CD8-positive, alpha-beta memory T cell (primary cell): ENCODE measurements around the gene KRTAP10-4. TPM values are rescaled to one million over a fixed set of nuclear protein-coding genes. Genes with fewer than 3 reads are reported as not detected.
A peak's percentile ranks its signal among the peaks of the same experiment; 100 is the strongest.
"Not testable (repeated sequence)": the region's sequence is repeated elsewhere in the genome, so short reads cannot be mapped to it uniquely, and the experiment has no call there.

Source experiments
- CTCF ChIA-PET: fragments of 350-600 bp; sonication (Branson Sonifier 250); formaldehyde crosslinking; loops from one replicate; lab custom pipeline; 2021; ENCODE audit warnings: antibody characterized with exemption; lab: Charles Lee
- POLR2A ChIA-PET: fragments of 350-600 bp; sonication (Branson Sonifier 250); formaldehyde crosslinking; loops from one replicate; lab custom pipeline; 2021; ENCODE audit warnings: antibody characterized with exemption; lab: Charles Lee
- DNase-seq, 5 donors: peaks; one replicate each; pipeline versions ENCODE4 v3.0.0 to v3.0.0-alpha.2; 2020 to 2022; ENCODE audit warnings: mixed read lengths in 1 of 5
- H3K27ac ChIP-seq: one replicate; pipeline ENCODE4 v1.7.0; 2013; ENCODE audit warnings: low read depth, mild to moderate bottlenecking, low read length, moderate library complexity
- H3K27me3 ChIP-seq: 2 replicates; pipeline ENCODE4 v1.7.0; 2013; ENCODE audit warnings: low read length, mild to moderate bottlenecking; ENCODE audit not compliant: insufficient read depth, poor library complexity, severe bottlenecking
- H3K36me3 ChIP-seq: 2 replicates; pipeline ENCODE4 v1.7.0; 2013; ENCODE audit warnings: mild to moderate bottlenecking, low read length, moderate library complexity; ENCODE audit not compliant: insufficient read depth
- H3K4me1 ChIP-seq: 2 replicates; pipeline ENCODE4 v1.7.0; 2013; ENCODE audit warnings: mild to moderate bottlenecking, low read length, moderate library complexity; ENCODE audit not compliant: insufficient read depth
- H3K4me3 ChIP-seq: 2 replicates; pipeline ENCODE4 v1.7.0; 2013; ENCODE audit warnings: mild to moderate bottlenecking, low read length
- H3K9me3 ChIP-seq: 2 replicates; pipeline ENCODE4 v1.7.0; 2013; ENCODE audit warnings: mild to moderate bottlenecking, low read length
- H3K27ac Mint-ChIP-seq, 8 donors: one replicate each; pipeline ENCODE4 v1.8.0; 2020 to 2021; ENCODE audit warnings: mixed read lengths in 8 of 8, mild to moderate bottlenecking in 6 of 8, inconsistent platforms in 3 of 8, moderate library complexity in 3 of 8
- H3K27me3 Mint-ChIP-seq, 2 donors: one replicate each; pipeline ENCODE4 v1.8.0; 2020 to 2021; ENCODE audit warnings: mixed read lengths in 2 of 2, mild to moderate bottlenecking in 1 of 2, moderate library complexity in 1 of 2
- H3K36me3 Mint-ChIP-seq, 3 donors: one replicate each; pipeline ENCODE4 v1.8.0; 2020 to 2021; ENCODE audit warnings: mixed read lengths in 3 of 3, inconsistent platforms in 1 of 3, mild to moderate bottlenecking in 1 of 3
- H3K4me1 Mint-ChIP-seq, 3 donors: one replicate each; pipeline ENCODE4 v1.8.0; 2020 to 2021; ENCODE audit warnings: mixed read lengths in 3 of 3, inconsistent platforms in 1 of 3, mild to moderate bottlenecking in 1 of 3
- H3K4me3 Mint-ChIP-seq, 7 donors: one replicate each; pipeline ENCODE4 v1.8.0; 2020 to 2021; ENCODE audit warnings: mixed read lengths in 7 of 7, mild to moderate bottlenecking in 6 of 7, moderate library complexity in 4 of 7, inconsistent platforms in 2 of 7
- H3K9me3 Mint-ChIP-seq, 5 donors: one replicate each; pipeline ENCODE4 v1.8.0; 2020 to 2022; ENCODE audit warnings: mixed read lengths in 5 of 5, mild to moderate bottlenecking in 3 of 5, moderate library complexity in 2 of 5, inconsistent platforms in 1 of 5
- polyA plus RNA-seq: library from polyadenylated mRNA; unstranded; fragments of 300-500 nt; fragmentation: Illumina TruSeq; gene quantifications from one replicate; pipeline ENCODE4 v1.2.3, GENCODE V29; 2021
- total RNA-seq, 2 experiments: library from RNA; stranded (reverse); gene quantifications; one replicate each; pipeline ENCODE4 v1.2.3, GENCODE V29; 2021

Gene KRTAP10-4
- total and polyA plus RNA-seq, 3 experiments from 2014 or later, result not detected

DNA sequence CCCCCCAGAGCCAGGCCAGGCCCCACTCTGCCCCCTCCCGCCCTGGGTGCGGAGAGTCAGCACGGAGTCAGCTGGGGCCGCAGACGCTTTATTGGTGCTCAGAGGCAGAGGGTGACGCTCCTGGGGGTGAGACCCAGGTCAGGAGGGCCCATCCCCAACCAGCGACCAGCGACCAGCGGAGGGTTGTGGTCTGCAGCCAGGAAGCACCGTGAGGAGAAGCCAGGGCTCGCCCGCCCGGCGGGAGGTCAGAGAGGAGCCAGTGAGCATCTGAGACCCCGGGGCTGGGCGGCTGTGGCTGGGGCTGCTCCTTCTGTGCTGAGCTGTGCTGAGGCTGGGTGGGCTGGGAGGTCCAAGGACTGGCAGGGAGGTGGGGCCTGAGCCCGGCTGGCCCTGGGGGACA, 23.2 kb upstream of the KRTAP10-4 start:
- H3K27me3 ChIP-seq, H3K4me3 ChIP-seq, H3K36me3 ChIP-seq, H3K27ac Mint-ChIP-seq, DNase-seq, CTCF ChIA-PET, H3K27me3 Mint-ChIP-seq, H3K27ac ChIP-seq, H3K9me3 ChIP-seq, POLR2A ChIA-PET, H3K4me3 Mint-ChIP-seq: not testable (repeated sequence)
- H3K4me1 Mint-ChIP-seq, result peaks cover 29 to 35% (median 30%) of the 10 kb centered on the region in 3 donors
- H3K4me1 ChIP-seq, result peaks cover 21% of the 10 kb centered on the region
- H3K36me3 Mint-ChIP-seq, result peaks cover 5 to 40% (median 16%) of the 10 kb centered on the region in 3 donors
- H3K9me3 Mint-ChIP-seq, result peaks cover 21 to 37% (median 23%) of the 10 kb centered on the region in 5 donors

DNA sequence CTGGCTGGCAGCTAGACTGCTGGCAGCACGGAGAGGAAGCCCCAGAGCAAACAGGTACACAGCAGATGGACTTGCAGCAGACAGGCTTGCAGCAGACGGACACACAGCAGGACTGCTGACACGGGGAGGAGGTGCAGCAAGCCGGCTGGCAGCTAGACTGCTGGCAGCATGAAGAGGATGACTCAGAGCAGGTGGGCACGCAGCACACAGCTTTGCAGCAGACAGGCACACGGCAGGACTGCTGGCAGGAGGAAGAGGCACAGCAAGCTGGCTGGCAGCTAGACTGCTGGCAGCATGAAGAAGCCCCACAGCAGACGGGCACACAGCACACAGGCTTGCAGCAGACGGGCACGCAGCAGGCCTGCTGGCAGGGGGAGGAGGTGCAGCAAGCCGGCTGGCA, 22.7 kb upstream of the KRTAP10-4 start:
- peaks cover 21% of the 10 kb centered on the region for H3K4me1 ChIP-seq
- peaks cover 16 to 31% (median 19%) of the 10 kb centered on the region in 5 donors for H3K9me3 Mint-ChIP-seq
- no peak overlapping the region for H3K27ac ChIP-seq
- no peak overlapping the region for H3K4me3 Mint-ChIP-seq
- ChIA-PET CTCF (no interaction called here), POLR2A (no interaction called here)
- H3K27me3 Mint-ChIP-seq, result peaks cover 3 to 7% of the 10 kb centered on the region in 2 donors
- peaks cover 6% of the 10 kb centered on the region for H3K9me3 ChIP-seq
- peaks cover 5 to 35% (median 13%) of the 10 kb centered on the region in 3 donors for H3K36me3 Mint-ChIP-seq
- H3K36me3 ChIP-seq, result no peaks in the 10 kb centered on the region
- DNase-seq, result no peak
- H3K27me3 ChIP-seq, result no peaks in the 10 kb centered on the region
- no peak overlapping the region for H3K4me3 ChIP-seq
- H3K27ac Mint-ChIP-seq, result peak overlapping the region in 2 of 8 donors; percentile 38 to 68
- peaks cover 26 to 31% (median 30%) of the 10 kb centered on the region in 3 donors for H3K4me1 Mint-ChIP-seq

DNA sequence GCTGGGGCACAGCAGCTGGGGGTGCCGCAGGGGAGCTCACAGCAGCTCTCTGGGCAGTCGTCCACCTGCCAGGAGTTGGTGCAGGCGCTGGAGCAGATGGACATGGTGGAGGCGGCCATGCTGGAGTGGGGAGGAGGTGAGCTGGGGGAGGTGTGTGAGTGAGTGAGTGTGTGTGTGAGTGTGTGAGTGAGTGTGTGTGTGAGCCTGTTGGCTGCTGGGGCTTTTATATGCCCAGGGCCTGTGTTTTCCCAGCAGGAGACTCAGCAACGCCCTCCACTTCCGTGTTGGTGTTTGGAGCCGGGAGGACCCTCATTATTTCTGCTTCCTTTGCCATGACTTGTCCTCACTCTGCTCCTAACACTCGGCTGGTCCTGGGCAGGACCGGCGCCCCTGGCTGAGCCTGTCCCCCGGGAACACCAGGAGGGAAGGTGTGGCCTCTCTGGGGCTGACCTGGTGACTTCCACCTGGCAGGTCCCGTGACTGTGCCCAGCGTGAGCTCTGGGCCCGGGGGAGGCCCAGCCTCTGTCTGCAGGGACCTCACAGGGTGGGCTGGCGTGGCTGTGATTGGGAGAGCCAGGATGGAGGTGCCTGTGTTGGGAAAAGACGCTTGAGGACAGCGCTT, 22.1 kb upstream of the KRTAP10-4 start, which contains the start of gene KRTAP10-2:
TSS of gene KRTAP10-2 (minus strand) at position 166 of the 622 bp plus-strand sequence. CDS start at position 119, 47 bp downstream.
- H3K36me3 ChIP-seq, result no peaks in the 10 kb centered on the region
- peaks cover 3 to 8% of the 10 kb centered on the region in 2 donors for H3K27me3 Mint-ChIP-seq
- peaks cover 6% of the 10 kb centered on the region for H3K9me3 ChIP-seq
- no peak within 1 kb of the TSS for H3K4me3 ChIP-seq
- H3K4me1 ChIP-seq, result peaks cover 21% of the 10 kb centered on the region
- no peak within 1 kb of the TSS for H3K27ac ChIP-seq
- peak within 1 kb of the TSS in 2 of 8 donors; percentile 38 to 68 for H3K27ac Mint-ChIP-seq
- no peaks in the 10 kb centered on the region for H3K27me3 ChIP-seq
- peaks cover 14 to 26% (median 17%) of the 10 kb centered on the region in 5 donors for H3K9me3 Mint-ChIP-seq
- ChIA-PET POLR2A (no interaction called here), CTCF (no interaction called here)
- H3K36me3 Mint-ChIP-seq, result peaks cover 5 to 32% (median 12%) of the 10 kb centered on the region in 3 donors
- no peak within 1 kb of the TSS for H3K4me3 Mint-ChIP-seq
- no peak for DNase-seq
- peaks cover 26 to 30% (median 30%) of the 10 kb centered on the region in 3 donors for H3K4me1 Mint-ChIP-seq

DNA sequence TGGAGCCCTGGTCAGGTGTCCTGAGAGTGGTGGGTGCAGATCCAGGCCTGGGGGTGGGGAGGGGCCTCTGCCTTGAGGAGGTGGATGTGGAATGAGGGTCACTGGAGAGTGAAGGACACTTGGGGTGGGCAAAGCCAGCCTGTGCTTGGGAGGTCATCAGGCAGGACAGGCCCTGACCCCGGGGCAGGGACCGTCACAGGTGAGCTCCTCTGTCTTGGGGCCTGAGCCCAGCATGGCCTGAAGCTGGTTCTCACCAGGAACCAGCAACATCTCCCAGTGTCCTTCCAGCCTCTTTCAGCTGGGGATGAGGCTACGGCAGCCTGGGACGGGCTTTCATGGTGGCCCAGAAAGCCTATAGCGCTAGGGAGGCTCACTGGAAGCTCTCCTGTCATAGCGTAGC, 21.4 kb upstream of the KRTAP10-4 start:
- peaks cover 9 to 19% (median 12%) of the 10 kb centered on the region in 5 donors for H3K9me3 Mint-ChIP-seq
- peaks cover 1 to 8% of the 10 kb centered on the region in 2 donors for H3K27me3 Mint-ChIP-seq
- ChIA-PET POLR2A (no interaction called here), CTCF (no interaction called here)
- peaks cover 19 to 25% (median 24%) of the 10 kb centered on the region in 3 donors for H3K4me1 Mint-ChIP-seq
- Histone ChIP-seq H3K9me3 (no peaks in the 10 kb centered on the region), H3K27ac (no peak overlapping the region), H3K4me3 (no peak overlapping the region), H3K36me3 (no peaks in the 10 kb centered on the region), H3K4me1 (peaks cover 15% of the 10 kb centered on the region), H3K27me3 (no peaks in the 10 kb centered on the region)
- no peak overlapping the region for H3K27ac Mint-ChIP-seq
- no peak for DNase-seq
- peaks cover 5 to 25% (median 6%) of the 10 kb centered on the region in 3 donors for H3K36me3 Mint-ChIP-seq
- no peak overlapping the region for H3K4me3 Mint-ChIP-seq

DNA sequence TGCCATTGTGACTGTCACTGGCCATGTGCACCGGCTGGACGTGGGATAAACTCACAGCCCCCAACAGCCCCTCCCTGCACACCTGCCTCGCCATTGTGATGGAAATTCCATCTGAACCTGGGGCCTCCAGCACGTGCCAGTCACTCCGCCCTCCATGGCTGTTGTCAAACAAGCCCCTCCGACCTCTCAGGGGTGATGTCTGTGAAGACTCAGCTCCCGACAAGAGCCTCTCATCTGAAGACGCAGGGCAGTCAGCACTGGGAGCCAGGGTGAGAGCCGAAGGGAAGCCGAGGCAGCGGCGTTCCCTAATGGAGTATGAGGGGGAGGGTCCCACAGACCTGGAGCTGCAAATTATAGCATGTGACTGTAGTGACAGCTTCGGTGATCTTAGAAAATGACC, 20.8 kb upstream of the KRTAP10-4 start:
- H3K4me3 ChIP-seq, result no peak overlapping the region
- ChIA-PET POLR2A (no interaction called here), CTCF (no interaction called here)
- H3K9me3 ChIP-seq, result no peaks in the 10 kb centered on the region
- DNase-seq, result no peak
- peaks cover 9% of the 10 kb centered on the region for H3K4me1 ChIP-seq
- H3K27ac Mint-ChIP-seq, result peak overlapping the region in 1 of 8 donors; percentile 55
- peaks cover 14 to 19% (median 18%) of the 10 kb centered on the region in 3 donors for H3K4me1 Mint-ChIP-seq
- H3K27ac ChIP-seq, result no peak overlapping the region
- no peaks in the 10 kb centered on the region for H3K36me3 ChIP-seq
- H3K27me3 Mint-ChIP-seq, result peaks cover 1 to 8% of the 10 kb centered on the region in 2 donors
- no peaks in the 10 kb centered on the region for H3K27me3 ChIP-seq
- H3K4me3 Mint-ChIP-seq, result no peak overlapping the region
- peaks cover under 1 to 20% (median 4%) of the 10 kb centered on the region in 3 donors for H3K36me3 Mint-ChIP-seq
- H3K9me3 Mint-ChIP-seq, result peaks cover 4 to 14% (median 7%) of the 10 kb centered on the region in 5 donors

DNA sequence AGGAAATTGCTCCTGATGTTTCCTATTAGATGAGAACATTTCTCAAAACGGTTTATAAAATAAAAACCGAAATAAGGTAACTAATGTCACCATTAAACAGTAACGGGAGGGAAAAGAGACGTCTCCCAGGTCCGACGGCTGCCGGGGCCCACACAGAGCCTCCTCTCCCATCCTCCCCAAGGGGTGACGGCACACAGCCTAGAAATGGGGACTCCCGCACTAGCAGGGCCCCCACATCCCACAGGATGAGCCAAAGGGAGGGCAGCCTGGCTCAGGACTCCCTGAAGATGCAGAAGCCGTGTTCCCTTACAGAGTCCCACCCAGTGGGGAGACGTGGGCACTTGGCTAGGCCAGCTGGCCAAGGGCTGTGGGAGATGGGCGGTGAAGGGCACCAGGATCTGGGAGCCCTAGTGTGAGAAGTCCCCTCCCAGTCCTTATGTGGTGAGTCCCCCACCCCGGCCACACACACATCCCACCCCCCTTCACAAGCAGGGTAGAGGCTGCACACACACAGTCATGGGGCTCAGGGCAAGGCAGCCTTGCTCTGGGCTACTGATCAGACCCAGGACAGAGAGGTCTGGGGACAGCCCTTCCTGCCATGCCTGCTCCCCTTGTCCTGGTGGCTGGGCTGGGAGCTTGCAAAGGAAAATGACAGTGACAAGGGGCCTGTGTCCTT, 18.2 kb upstream of the KRTAP10-4 start:
- no peaks in the 10 kb centered on the region for H3K4me1 ChIP-seq
- no peaks in the 10 kb centered on the region for H3K36me3 ChIP-seq
- peaks cover 4% of the 10 kb centered on the region for H3K9me3 ChIP-seq
- H3K9me3 Mint-ChIP-seq, result peaks cover 2 to 19% (median 8%) of the 10 kb centered on the region in 5 donors
- H3K27ac ChIP-seq, result no peak overlapping the region
- H3K4me3 Mint-ChIP-seq, result no peak overlapping the region
- peaks cover 0 to 24% (median 0%) of the 10 kb centered on the region in 3 donors for H3K36me3 Mint-ChIP-seq
- DNase-seq, result no peak
- POLR2A ChIA-PET, result no interaction called here
- no peaks in the 10 kb centered on the region for H3K27me3 ChIP-seq
- CTCF ChIA-PET, result no interaction called here
- H3K4me3 ChIP-seq, result no peak overlapping the region
- peaks cover 3 to 8% of the 10 kb centered on the region in 2 donors for H3K27me3 Mint-ChIP-seq
- H3K4me1 Mint-ChIP-seq, result no peaks in the 10 kb centered on the region
- H3K27ac Mint-ChIP-seq, result no peak overlapping the region

DNA sequence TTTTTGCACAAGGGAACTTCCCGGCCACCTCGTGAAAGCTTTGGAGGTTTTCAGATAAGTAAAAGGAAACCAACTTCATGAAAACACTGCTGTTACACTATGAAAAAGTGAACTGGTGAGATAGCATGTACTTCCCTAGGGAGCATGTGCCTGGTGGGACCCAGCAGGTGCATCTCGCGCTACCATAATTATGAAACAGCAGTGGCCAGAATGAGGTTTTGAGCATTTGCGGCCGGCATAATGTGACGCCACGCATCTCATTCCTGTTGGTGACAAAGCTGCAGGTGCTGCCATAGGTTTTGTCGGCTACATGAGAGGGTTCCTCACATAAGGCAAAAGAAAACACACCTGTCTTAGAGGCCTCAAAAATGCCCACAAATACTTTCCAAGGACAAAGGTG, 16.6 kb upstream of the KRTAP10-4 start:
- CTCF ChIA-PET, result interaction anchor here (0.9 kb wide), 1 partner anchor 186 kb away, joined by 4 read pairs; no protein-coding TSS in a partner anchor

More for the DNA sequence above, 16.6 kb upstream of the KRTAP10-4 start:
- Histone ChIP-seq H3K4me3 (no peak overlapping the region), H3K4me1 (no peaks in the 10 kb centered on the region), H3K27ac (no peak overlapping the region), H3K9me3 (peaks cover 4% of the 10 kb centered on the region), H3K27me3 (no peaks in the 10 kb centered on the region), H3K36me3 (no peaks in the 10 kb centered on the region)
- Mint-ChIP-seq H3K27ac (no peak overlapping the region), H3K27me3 (peaks cover 2 to 8% of the 10 kb centered on the region in 2 donors), H3K36me3 (peaks cover 0 to 36% (median 1%) of the 10 kb centered on the region in 3 donors), H3K4me3 (no peak overlapping the region), H3K4me1 (no peaks in the 10 kb centered on the region), H3K9me3 (peaks cover 9 to 32% (median 15%) of the 10 kb centered on the region in 5 donors)
- POLR2A ChIA-PET, result no interaction called here
- DNase-seq, result no peak
